GM18951 (cell line): Measurements from ENCODE around the gene ESYT3.
"Not testable (repeated sequence)": the region's sequence is repeated elsewhere in the genome, so short reads cannot be mapped to it uniquely, and the experiment has no call there.

Source experiments
- POLR2A ChIP-seq: IDR thresholded peaks from 4 replicates; pipeline ENCODE4 v1.6.1; 2011; ENCODE audit warnings: mild to moderate bottlenecking; ENCODE audit not compliant: insufficient read length, insufficient read depth; ENCODE audit errors: extremely low read depth
- in situ Hi-C: fragments of 300-500 bp; cut with MboI; formaldehyde crosslinking; loops from one replicate; pipeline ENCODE4 v1.12.0; 2022; ENCODE audit warnings: low sequenced_read_pairs, mixed read lengths, inconsistent platforms; ENCODE audit not compliant: unreplicated experiment

ESYT3 gene

DNA sequence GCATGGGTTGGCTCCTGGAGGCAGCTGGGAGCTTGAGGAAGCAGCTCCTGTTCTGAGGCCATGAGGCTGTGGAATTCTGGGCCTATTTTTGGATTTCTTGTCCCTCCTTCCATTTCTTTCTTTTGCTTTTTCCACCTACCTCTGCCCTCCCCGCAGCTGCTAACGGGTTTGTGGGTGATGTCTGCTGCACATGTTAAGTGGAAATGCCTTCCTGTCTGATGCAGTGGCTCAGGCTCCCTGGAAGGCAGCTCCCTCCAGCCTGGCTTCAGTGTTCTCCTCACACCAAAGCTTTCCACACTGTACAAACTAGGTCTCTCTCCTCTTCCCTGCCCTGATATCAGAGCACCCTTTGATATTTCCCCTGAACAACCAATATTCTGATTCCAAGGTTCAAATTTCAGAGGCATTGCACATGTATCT lies 33.8 kb upstream of the ESYT3 start:
- no peak for TF ChIP-seq POLR2A
- in situ Hi-C loops, result no loop called here

DNA sequence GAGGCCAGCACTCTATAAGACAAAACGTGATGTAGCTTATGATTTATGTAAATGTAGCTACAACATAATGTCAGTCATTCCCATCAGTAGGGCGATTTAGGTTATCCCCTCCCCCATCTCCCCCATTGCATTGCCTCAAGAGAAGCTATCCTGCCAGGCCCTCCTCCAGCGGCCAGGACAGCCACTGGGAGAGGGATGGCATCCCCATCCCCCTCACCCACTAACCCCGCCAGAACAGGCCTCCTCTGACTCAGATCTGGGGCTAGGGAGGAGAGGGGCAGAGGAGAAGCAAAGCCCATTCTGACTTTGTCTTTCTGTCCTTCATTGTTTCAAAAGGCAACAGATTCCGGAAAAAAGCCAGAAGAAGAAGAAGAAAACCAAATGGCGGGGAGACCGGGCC lies 32.6 kb upstream of the ESYT3 start:
- in situ Hi-C loops, result no loop called here
- TF ChIP-seq POLR2A, result no peak

DNA sequence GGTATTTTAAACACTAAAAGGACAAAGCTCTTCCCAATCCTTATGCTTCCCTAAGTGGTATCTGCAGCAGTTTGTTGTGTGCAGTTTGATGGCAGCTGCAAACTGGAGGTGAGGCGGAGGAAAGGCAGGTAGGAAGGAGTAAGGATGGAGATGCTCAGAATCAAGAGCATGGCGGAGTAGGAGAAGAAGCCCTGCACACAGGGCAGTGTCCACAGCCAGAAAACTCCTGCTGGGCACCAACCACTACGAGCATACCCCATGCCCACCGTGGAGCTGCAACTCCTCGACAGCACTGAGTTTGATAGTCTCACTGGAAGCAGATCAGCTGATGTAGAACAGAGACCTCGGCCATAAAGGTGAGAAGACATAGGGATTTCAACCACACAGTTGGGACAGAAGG lies 30.3 kb upstream of the ESYT3 start:
- in situ Hi-C loops, result no loop called here
- TF ChIP-seq POLR2A, result no peak

- in situ Hi-C loops, result no loop called here
- no peak for TF ChIP-seq POLR2A
Measured at GRCh38 chr3:138405001-138405400, 29.4 kb upstream of the ESYT3 start.

- in situ Hi-C loops, result no loop called here
- TF ChIP-seq POLR2A, result no peak
Measured at GRCh38 chr3:138405486-138405885, 28.9 kb upstream of the ESYT3 start.

DNA sequence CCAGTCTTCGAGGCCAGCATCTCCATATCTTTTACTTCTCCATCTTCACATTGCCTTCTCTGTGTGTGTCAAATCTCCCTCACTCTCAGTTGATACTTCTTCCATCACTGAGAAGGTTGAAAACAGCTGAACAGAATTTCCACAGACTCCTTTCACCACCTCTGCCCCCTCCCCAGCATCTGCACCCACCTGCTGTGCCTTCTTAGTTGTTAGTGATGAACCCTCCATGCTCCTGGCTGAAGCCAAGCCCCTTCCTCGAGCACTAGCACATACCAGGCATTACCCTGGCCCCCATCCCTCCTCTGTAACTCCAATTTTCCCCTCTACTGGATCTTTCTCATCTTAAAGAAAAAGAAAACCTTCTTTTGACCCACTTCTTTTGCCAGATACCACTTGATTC lies 27.8 kb upstream of the ESYT3 start:
- no peak for TF ChIP-seq POLR2A
- in situ Hi-C loops, result no loop called here

DNA sequence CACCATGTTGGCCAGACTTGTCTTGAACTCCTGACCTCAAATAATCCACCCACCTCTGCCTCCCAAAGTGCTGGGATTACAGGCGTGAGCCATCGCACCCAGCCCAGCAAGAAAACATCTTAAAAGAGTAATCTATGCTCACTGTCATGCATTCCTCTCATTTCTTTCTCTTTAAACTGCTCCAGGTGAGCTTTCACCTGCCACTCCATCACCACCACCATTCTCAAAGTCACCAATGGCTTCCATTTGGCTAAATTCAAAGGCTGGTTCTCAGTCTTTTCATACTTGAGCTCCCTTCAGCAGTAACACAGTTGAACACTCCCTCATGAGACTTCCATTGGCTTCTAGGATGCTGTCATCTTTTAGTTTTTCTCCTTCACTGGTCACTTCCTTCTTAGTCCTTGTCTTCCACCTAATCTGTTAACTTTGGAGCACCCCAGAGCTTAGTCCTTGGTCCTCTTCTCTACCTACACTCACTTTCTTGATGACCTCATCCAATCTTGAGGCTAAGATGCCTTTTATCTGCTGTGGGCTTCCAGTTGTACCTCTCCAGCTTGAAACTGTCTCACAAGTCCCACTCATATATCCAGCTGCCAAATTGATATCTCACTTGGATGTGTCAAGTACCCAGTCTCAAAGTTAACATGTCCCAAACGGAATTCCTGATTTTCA lies 27.0 kb upstream of the ESYT3 start:
- no peak for TF ChIP-seq POLR2A
- in situ Hi-C loops, result no loop called here

GRCh38 chr3:138408751-138409570 lies 25.5 kb upstream of the ESYT3 start:
- no peak for TF ChIP-seq POLR2A
- in situ Hi-C loops, result no loop called here

DNA sequence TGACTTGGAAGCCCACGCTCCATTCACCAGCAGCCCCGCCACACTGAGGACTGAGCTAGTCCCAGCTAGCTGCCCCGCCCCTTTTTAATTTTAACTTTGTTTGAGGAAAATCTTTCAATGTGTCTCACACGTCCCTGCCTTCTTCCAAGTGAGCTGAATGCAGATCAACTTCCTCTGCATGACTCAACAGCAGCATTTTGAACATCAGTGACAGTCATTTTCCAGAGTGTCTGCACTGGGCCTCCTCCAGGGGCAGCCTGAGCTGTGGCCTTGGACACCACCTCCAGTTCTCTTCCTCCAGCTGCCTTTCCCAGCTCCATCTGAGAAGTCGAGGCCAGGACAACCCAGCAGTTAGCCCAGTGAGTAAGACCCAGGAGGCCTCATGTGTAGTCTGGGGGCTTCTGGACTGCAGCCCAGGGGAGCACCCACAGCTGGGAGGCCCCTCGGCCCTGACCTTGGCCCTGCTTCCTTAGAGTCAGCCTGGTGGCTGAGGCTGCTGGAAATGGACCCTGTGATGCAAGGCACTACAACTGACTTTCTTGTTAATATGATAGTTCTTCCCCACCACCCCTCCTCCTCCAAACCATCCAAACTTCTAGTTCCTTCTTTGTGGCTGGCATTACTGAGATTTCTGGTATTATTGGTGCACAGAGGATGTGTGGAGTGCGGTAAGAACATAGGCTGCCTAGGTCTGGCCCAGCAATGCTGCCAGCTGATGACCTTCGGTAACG lies 21.4 kb upstream of the ESYT3 start:
- in situ Hi-C loops, result no loop called here
- TF ChIP-seq POLR2A, result no peak

DNA sequence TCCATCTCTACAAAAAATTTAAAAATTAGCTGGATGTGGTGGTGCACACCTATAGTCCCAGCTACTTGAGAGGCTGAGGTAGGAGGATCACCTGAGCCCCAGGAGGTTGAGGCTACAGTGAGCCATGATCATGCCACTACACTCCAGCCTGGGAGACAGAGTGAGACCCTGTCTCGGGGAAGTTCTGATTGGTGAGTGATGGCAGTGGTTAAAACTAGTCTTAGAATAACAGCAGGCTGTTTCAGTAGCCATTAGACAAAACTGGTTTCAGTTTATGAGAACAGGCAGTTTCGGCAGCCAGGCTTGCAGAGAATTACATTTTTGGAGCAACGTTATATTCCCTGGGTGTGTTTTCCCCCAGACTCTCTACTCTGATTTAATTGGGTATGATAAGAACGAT lies 18.2 kb upstream of the ESYT3 start:
- in situ Hi-C loops, result not testable (repeated sequence)

DNA sequence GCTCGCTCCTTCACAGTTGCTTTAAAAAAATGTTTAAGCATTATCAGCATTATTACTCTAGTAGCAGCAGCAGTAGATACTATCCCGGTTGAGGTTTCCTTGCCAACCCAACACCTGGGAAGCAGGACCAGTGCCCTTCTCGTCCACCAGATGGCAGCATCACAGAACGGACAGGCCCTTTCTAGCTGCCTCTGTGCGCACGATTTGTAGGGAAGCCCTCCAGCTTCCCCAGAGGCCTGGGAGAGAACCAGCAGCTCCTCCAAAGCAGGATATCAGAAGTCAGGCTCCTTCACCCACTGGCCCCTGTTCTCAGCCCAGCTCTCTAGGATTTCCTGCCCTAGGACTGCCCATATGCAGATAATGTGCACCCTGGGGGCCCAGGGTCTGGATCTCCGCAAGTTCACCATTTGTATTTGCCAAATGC lies 16.8 kb upstream of the ESYT3 start:
- TF ChIP-seq POLR2A, result no peak

GRCh38 chr3:138418601-138419206 lies 15.7 kb upstream of the ESYT3 start:
- no peak for TF ChIP-seq POLR2A
- in situ Hi-C loops, result no loop called here

More for the DNA sequence above, 16.8 kb upstream of the ESYT3 start:
- in situ Hi-C loops, result no loop called here

- TF ChIP-seq POLR2A, result no peak
Measured at GRCh38 chr3:138423316-138423715, 11.1 kb upstream of the ESYT3 start.

DNA sequence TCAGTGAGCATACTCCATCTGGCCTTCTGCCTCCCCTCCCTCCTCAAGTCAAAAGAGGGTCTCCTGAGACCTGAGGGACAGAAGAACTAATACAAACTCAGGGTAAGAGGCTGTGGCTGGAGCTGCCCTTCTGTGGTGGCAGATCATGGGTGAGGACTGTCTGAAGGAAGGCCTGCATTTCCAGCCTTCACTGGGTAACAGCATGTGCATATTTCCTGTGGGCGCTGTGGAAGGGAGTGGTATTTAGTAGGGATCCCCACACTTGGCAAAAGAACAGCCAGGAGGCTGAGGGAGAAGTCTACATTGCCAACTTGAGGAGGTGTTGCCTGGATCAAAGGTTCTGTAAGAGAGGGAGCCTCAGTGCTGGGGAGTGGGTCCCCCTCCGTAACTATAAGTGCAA lies 10.1 kb upstream of the ESYT3 start:
- TF ChIP-seq POLR2A, result no peak
- in situ Hi-C loops, result no loop called here

More at GRCh38 chr3:138423316-138423715, 11.1 kb upstream of the ESYT3 start:
- in situ Hi-C loops, result no loop called here

- in situ Hi-C loops, result no loop called here
- no peak for TF ChIP-seq POLR2A
Measured at GRCh38 chr3:138426211-138426610, 8.2 kb upstream of the ESYT3 start.

- in situ Hi-C loops, result not testable (repeated sequence)
Measured at GRCh38 chr3:138426754-138427153, 7.7 kb upstream of the ESYT3 start.
